ENCODE data around the gene GRIA4.

DNA sequence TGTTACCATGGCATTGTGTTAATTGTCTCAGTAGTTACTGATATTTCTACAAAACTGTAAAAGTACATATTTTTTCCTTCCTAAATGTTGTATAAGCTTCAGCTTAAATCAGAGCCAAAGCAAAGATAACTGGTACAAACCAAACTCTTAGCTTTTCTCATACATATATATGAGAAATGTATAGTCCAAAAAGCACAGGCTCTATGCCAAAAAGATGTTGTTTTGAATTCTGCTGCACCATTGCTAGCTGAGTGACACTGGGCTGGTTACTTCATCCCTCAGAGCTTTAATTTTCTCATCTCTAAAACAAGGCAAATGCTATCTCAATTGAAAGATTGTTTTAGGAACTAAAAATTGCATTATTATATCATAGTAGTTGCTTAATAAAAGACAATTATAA is 6.7 kb upstream of the GRIA4 start:
- TF ChIP-seq, protein P1, sequence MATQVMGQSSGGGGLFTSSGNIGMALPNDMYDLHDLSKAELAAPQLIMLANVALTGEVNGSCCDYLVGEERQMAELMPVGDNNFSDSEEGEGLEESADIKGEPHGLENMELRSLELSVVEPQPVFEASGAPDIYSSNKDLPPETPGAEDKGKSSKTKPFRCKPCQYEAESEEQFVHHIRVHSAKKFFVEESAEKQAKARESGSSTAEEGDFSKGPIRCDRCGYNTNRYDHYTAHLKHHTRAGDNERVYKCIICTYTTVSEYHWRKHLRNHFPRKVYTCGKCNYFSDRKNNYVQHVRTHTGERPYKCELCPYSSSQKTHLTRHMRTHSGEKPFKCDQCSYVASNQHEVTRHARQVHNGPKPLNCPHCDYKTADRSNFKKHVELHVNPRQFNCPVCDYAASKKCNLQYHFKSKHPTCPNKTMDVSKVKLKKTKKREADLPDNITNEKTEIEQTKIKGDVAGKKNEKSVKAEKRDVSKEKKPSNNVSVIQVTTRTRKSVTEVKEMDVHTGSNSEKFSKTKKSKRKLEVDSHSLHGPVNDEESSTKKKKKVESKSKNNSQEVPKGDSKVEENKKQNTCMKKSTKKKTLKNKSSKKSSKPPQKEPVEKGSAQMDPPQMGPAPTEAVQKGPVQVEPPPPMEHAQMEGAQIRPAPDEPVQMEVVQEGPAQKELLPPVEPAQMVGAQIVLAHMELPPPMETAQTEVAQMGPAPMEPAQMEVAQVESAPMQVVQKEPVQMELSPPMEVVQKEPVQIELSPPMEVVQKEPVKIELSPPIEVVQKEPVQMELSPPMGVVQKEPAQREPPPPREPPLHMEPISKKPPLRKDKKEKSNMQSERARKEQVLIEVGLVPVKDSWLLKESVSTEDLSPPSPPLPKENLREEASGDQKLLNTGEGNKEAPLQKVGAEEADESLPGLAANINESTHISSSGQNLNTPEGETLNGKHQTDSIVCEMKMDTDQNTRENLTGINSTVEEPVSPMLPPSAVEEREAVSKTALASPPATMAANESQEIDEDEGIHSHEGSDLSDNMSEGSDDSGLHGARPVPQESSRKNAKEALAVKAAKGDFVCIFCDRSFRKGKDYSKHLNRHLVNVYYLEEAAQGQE (IDR thresholded peaks at IDR 0.05): no peak
- TF ChIP-seq, protein P2, sequence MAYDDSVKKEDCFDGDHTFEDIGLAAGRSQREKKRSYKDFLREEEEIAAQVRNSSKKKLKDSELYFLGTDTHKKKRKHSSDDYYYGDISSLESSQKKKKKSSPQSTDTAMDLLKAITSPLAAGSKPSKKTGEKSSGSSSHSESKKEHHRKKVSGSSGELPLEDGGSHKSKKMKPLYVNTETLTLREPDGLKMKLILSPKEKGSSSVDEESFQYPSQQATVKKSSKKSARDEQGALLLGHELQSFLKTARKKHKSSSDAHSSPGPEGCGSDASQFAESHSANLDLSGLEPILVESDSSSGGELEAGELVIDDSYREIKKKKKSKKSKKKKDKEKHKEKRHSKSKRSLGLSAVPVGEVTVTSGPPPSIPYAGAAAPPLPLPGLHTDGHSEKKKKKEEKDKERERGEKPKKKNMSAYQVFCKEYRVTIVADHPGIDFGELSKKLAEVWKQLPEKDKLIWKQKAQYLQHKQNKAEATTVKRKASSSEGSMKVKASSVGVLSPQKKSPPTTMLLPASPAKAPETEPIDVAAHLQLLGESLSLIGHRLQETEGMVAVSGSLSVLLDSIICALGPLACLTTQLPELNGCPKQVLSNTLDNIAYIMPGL (CRISPR knock-in tag; IDR thresholded peaks at IDR 0.05; ENCODE audit: borderline replicate concordance): no peak
- TF ChIP-seq POLR2A (IDR thresholded peaks at IDR 0.05; ENCODE audit: low read length) (no peak), HDAC2 (IDR thresholded peaks at IDR 0.05) (no peak), FOSL2 (IDR thresholded peaks at IDR 0.05) (no peak), FOSL2 (CRISPR knock-in tag; IDR thresholded peaks at IDR 0.05) (no peak), BHLHE40 (IDR thresholded peaks at IDR 0.05; ENCODE audit: low read depth, low read length) (no peak)

Data from A549 (cell line).